Measurements from ENCODE around the gene GPR37L1. TPM values are rescaled to one million over a fixed set of nuclear protein-coding genes. Genes with fewer than 3 reads are reported as not detected.

GPR37L1 gene
- polyA plus RNA-seq, 1 experiment, result not detected

DNA sequence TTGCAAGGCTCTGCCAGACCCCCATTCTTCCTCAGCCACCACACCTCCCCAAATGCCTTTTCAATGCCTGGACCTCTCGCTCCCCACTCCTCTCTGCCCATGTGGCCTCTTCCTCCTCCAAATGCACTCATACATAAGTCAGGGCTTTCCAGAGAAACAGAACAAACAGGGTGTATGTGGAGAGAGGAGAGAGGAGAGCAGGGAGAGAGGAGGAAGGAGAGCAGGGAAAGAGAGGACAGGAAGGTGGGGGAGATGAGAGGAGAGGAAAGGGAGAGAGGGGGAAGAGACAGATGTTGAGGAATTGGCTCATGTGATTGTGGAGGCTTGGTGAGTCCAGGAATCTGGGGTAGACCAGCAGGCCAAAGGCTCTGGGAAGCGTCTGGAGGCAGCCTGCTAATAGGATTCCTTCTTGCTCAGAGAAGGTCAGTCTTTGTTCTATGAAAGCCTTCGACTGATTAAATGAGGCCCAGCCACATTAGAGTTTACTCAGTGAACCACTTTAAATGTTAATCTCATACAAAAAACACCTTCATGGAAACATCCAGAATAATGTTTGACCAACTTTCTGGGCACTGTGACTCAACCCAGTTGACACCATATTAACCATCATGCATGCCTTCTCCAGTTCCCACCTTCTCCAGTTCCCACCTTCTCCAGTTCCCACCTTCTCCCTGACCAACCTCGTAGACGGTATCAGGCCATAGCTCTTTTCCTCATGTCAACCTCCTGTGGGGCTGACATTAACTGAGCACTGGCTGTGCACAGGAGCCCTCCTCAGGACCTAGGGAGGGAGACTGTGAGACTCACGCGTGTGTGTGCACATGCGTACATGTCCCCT lies 59.5 kb downstream of the GPR37L1 start:
- CTCF ChIA-PET, result interaction anchor here (0.5 to 1.8 kb wide), 2 partner anchors 537 to 1568 kb away, joined by 5 to 7 read pairs; no protein-coding TSS in a partner anchor
- H3K27me3 ChIP-seq (ENCODE audit: control insufficient read depth, insufficient read depth, low read length), result peaks cover 54% of the 10 kb centered on the region
- TF ChIP-seq, protein P1, sequence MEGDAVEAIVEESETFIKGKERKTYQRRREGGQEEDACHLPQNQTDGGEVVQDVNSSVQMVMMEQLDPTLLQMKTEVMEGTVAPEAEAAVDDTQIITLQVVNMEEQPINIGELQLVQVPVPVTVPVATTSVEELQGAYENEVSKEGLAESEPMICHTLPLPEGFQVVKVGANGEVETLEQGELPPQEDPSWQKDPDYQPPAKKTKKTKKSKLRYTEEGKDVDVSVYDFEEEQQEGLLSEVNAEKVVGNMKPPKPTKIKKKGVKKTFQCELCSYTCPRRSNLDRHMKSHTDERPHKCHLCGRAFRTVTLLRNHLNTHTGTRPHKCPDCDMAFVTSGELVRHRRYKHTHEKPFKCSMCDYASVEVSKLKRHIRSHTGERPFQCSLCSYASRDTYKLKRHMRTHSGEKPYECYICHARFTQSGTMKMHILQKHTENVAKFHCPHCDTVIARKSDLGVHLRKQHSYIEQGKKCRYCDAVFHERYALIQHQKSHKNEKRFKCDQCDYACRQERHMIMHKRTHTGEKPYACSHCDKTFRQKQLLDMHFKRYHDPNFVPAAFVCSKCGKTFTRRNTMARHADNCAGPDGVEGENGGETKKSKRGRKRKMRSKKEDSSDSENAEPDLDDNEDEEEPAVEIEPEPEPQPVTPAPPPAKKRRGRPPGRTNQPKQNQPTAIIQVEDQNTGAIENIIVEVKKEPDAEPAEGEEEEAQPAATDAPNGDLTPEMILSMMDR (IDR thresholded peaks at IDR 0.05; ENCODE audit: low read depth, low read length), result no peak
- H3K4me3 ChIP-seq (ENCODE audit: low read depth, low read length), result no peak overlapping the region
- no peak for DNase-seq (ENCODE audit: low read depth, low spot score)
- POLR2A ChIA-PET, result no interaction called here
- H3K27ac ChIP-seq (ENCODE audit: low read depth, low read length), result no peak overlapping the region
- H3K9me3 ChIP-seq (ENCODE audit: control insufficient read depth, insufficient read depth, low read length), result no peaks in the 10 kb centered on the region; the same call in 1 of the 2 replicates

Small RNA genes within 50 kb of the gene (small RNA-seq; reads per million reads assigned to genes)
- gene CRIP1P3 (ENCODE audit: insufficient read length, low read depth), result not detected

Other genes starting within 250 kb of the GPR37L1 start
- 24.4 and 36.4 TPM in 2 replicates for gene SHISA4, start 234.0 kb upstream of the GPR37L1 start, polyA plus RNA-seq (2011; rRNA removed)
- gene LMOD1, start 176.4 kb upstream of the GPR37L1 start, polyA plus RNA-seq (2011; rRNA removed), result 41.1 and 52.6 TPM in 2 replicates
- gene TIMM17A, start 167.4 kb upstream of the GPR37L1 start, polyA plus RNA-seq (2011; rRNA removed), result 75.2 and 104 TPM in 2 replicates
- gene RNPEP, start 140.3 kb upstream of the GPR37L1 start, polyA plus RNA-seq (2011; rRNA removed), result 86.8 and 89.0 TPM in 2 replicates
- 0.12 and 0.72 TPM in 2 replicates for gene ELF3, start 112.3 kb upstream of the GPR37L1 start, polyA plus RNA-seq (2011; rRNA removed)
- 50.9 and 58.0 TPM in 2 replicates for gene ARL8A, start 21.8 kb downstream of the GPR37L1 start, polyA plus RNA-seq (2011; rRNA removed)
- gene PTPN7, start 37.7 kb downstream of the GPR37L1 start, polyA plus RNA-seq (2011; rRNA removed), result not detected in 2 replicates
- not detected in 2 replicates for gene LGR6, start 70.9 kb downstream of the GPR37L1 start, polyA plus RNA-seq (2011; rRNA removed)
- 38.4 and 44.1 TPM in 2 replicates for gene UBE2T, start 219.0 kb downstream of the GPR37L1 start, polyA plus RNA-seq (2011; rRNA removed)
- gene PPP1R12B, start 225.8 kb downstream of the GPR37L1 start, polyA plus RNA-seq (2011; rRNA removed), result 37.1 and 38.6 TPM in 2 replicates

Measured in AG04450 (cell line).